ENCODE results near the gene LRRC32. TPM values are rescaled to one million over a fixed set of nuclear protein-coding genes. Genes with fewer than 3 reads are reported as not detected.

Gene LRRC32
- total and polyA plus RNA-seq, 2 of the 4 experiments (the other 2 are of a cell fraction) = 5.2 to 13.7 TPM

DNA sequence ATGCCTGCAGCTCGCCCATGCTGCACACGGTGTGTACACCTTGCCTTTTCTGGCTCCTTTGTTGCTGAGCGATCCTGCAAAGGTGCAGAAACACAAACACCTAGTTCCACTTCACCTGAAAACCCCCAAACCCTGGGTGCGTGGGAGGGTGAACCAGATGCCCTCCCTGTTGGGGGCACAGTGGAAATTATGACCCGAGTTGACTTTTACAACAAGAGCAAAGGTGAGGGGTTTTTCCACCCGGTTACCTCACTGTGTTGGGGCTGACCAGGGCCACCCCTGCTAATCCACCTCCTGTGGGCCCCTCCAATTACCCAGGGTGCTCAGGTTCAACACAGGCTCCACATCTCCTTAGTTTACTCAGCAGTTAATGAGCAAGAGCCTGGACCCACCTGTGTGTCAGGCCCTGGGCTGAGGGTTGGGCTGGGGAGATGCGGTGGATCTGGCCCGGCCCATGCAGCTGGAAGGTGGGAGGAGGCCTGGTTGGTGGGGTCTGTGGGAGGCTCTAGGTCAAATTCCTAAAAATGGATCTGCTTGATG is 42.1 kb downstream of the LRRC32 start:
- intact Hi-C loops (cut with micrococcal nuclease) (no loop called here), dilution Hi-C loops (cut with HindIII; ENCODE audit: low sequenced_read_pairs, unreplicated experiment) (no loop called here), in situ Hi-C loops (cut with MboI; ENCODE audit: low sequenced_read_pairs) (no loop called here)
- Histone ChIP-seq H4K8ac (ENCODE audit: low read depth in 2 of 2, low read length in 2 of 2) (no peak overlapping the region), H4K91ac (ENCODE audit: insufficient read depth, low read depth, low read length) (no peak overlapping the region), H3K4me2 (ENCODE audit: low read depth, low read length) (no peak overlapping the region), H4K20me1 (ENCODE audit: insufficient read depth, low read length) (no peaks in the 10 kb centered on the region), H2AK9ac (replicated peaks; ENCODE audit: low read depth, low read length, poor library complexity) (no peak overlapping the region), H2AK5ac (ENCODE audit: low read depth, low read length) (no peak overlapping the region; the same call in 1 of the 2 replicates), H3K9me1 (ENCODE audit: insufficient read depth, low read length) (0 out of 2 replicates have a peak, but pooled peaks cover 2% of the 10 kb centered on the region), H2BK15ac (ENCODE audit: low read depth, low read length) (no peak overlapping the region), H2BK120ac (ENCODE audit: low read depth, low read length) (no peak overlapping the region), H2BK5ac (ENCODE audit: low read depth, low read length, poor library complexity, severe bottlenecking) (no peak overlapping the region), H3K14ac (replicated peaks; ENCODE audit: low read depth, low read length) (no peak overlapping the region), H3K18ac (ENCODE audit: low read depth, low read length) (no peak overlapping the region), H3K9me3 (ENCODE audit: control insufficient read depth, insufficient read depth, low read length) (peaks cover 6% of the 10 kb centered on the region), H3K79me1 (ENCODE audit: low read depth in 1 of 2, low read length in 2 of 2) (no peaks in the 10 kb centered on the region), H3K56ac (ENCODE audit: extremely low read depth, insufficient read depth, low read length) (no peak overlapping the region), H3K9ac (ENCODE audit: low read depth, low read length) (no peak overlapping the region), H3K36me3 (ENCODE audit: control insufficient read depth, insufficient read depth, low read length) (no peaks in the 10 kb centered on the region), H3K4me1 (ENCODE audit: control insufficient read depth, insufficient read depth, low read length) (peaks cover 14% of the 10 kb centered on the region), H3K27me3 (ENCODE audit: control insufficient read depth, insufficient read depth, low read length) (no peaks in the 10 kb centered on the region), H2AFZ (replicated peaks; ENCODE audit: low read length, poor library complexity) (peak overlapping the region; percentile 39), H3K23ac (ENCODE audit: low read depth, low read length) (no peak overlapping the region), H3K4ac (ENCODE audit: low read depth, low read length) (no peak overlapping the region), H4K5ac (ENCODE audit: low read depth, low read length) (no peak overlapping the region), H2BK20ac (ENCODE audit: low read depth, low read length) (no peak overlapping the region), H3K27ac (ENCODE audit: insufficient read depth, low read length) (no peak overlapping the region), H3K4me3 (ENCODE audit: insufficient read depth, low read depth, low read length) (no peak overlapping the region)
- ATAC-seq (ENCODE audit: low read depth) = no peak
- WGBS, 2 experiments (ENCODE audit: extremely low coverage in 2 of 2, insufficient read length in 1 of 2) = 100% methylated on average over 3 of the region's 8 CpGs; no CpG with 5 or more reads in 1 of the 2 experiments
- no peak for DNase-seq
- ChIA-PET POLR2A (ENCODE audit: unreplicated experiment) (no interaction called here), CTCF (no interaction called here)
- no peak for TF ChIP-seq CHD1 (IDR thresholded peaks at IDR 0.05; ENCODE audit: low read depth, low read length)
- no peak for TF ChIP-seq CEBPB (IDR thresholded peaks at IDR 0.05; ENCODE audit: low read depth, low read length)
- TF ChIP-seq POLR2A (IDR thresholded peaks at IDR 0.05; ENCODE audit: low read depth, low read length) = no peak
- TF ChIP-seq BHLHE40 (IDR thresholded peaks at IDR 0.05; ENCODE audit: low read depth, low read length) = no peak
- TF ChIP-seq, protein P1, sequence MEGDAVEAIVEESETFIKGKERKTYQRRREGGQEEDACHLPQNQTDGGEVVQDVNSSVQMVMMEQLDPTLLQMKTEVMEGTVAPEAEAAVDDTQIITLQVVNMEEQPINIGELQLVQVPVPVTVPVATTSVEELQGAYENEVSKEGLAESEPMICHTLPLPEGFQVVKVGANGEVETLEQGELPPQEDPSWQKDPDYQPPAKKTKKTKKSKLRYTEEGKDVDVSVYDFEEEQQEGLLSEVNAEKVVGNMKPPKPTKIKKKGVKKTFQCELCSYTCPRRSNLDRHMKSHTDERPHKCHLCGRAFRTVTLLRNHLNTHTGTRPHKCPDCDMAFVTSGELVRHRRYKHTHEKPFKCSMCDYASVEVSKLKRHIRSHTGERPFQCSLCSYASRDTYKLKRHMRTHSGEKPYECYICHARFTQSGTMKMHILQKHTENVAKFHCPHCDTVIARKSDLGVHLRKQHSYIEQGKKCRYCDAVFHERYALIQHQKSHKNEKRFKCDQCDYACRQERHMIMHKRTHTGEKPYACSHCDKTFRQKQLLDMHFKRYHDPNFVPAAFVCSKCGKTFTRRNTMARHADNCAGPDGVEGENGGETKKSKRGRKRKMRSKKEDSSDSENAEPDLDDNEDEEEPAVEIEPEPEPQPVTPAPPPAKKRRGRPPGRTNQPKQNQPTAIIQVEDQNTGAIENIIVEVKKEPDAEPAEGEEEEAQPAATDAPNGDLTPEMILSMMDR (conservative IDR thresholded peaks at IDR 0.05; ENCODE audit: low read depth, low read length) = no peak
- no peak for TF ChIP-seq MAFK (IDR thresholded peaks at IDR 0.05; ENCODE audit: low read depth, low read length)
- TF ChIP-seq RAD21 (IDR thresholded peaks at IDR 0.05; ENCODE audit: low read length) = no peak
- TF ChIP-seq MAZ (IDR thresholded peaks at IDR 0.05; ENCODE audit: borderline replicate concordance, low read depth, low read length) = no peak
- no peak for TF ChIP-seq SMC3 (IDR thresholded peaks at IDR 0.05; ENCODE audit: low read depth, low read length)
- no peak for TF ChIP-seq MXI1 (IDR thresholded peaks at IDR 0.05; ENCODE audit: borderline replicate concordance, low read depth, low read length)
- TF ChIP-seq RFX5 (IDR thresholded peaks at IDR 0.05; ENCODE audit: low read depth, low read length) = no peak
- TF ChIP-seq, protein P2, sequence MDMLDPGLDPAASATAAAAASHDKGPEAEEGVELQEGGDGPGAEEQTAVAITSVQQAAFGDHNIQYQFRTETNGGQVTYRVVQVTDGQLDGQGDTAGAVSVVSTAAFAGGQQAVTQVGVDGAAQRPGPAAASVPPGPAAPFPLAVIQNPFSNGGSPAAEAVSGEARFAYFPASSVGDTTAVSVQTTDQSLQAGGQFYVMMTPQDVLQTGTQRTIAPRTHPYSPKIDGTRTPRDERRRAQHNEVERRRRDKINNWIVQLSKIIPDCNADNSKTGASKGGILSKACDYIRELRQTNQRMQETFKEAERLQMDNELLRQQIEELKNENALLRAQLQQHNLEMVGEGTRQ (IDR thresholded peaks at IDR 0.05; ENCODE audit: low read depth, low read length) = no peak
- no peak for TF ChIP-seq RCOR1 (IDR thresholded peaks at IDR 0.05; ENCODE audit: insufficient replicate concordance, low read length)
- no peak for TF ChIP-seq NFE2L2 (IDR thresholded peaks at IDR 0.05; ENCODE audit: low read depth, low read length)
- TF ChIP-seq, protein P3, sequence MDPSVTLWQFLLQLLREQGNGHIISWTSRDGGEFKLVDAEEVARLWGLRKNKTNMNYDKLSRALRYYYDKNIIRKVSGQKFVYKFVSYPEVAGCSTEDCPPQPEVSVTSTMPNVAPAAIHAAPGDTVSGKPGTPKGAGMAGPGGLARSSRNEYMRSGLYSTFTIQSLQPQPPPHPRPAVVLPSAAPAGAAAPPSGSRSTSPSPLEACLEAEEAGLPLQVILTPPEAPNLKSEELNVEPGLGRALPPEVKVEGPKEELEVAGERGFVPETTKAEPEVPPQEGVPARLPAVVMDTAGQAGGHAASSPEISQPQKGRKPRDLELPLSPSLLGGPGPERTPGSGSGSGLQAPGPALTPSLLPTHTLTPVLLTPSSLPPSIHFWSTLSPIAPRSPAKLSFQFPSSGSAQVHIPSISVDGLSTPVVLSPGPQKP (IDR thresholded peaks at IDR 0.05; ENCODE audit: borderline replicate concordance, low read depth, low read length) = no peak
- no peak for TF ChIP-seq FOS (IDR thresholded peaks at IDR 0.05; ENCODE audit: low read depth, low read length)
- BruUV-seq (replicated peaks) = no TSS peak

All from IMR-90 (cell line).